AG09319 (cell line): ENCODE results near the gene LRRC14B.

Source experiments
- DNase-seq: peaks from one replicate; pipeline ENCODE4 v3.0.0-alpha.2; 2010; ENCODE audit warnings: low read depth; ENCODE audit errors: extremely low read depth
- TF ChIP-seq, protein P1 (sequence below): IDR thresholded peaks from 2 replicates; pipeline ENCODE4 v1.5.1; 2011; ENCODE audit warnings: low read depth, mild to moderate bottlenecking, inconsistent platforms, low read length, moderate library complexity

The LRRC14B gene

DNA sequence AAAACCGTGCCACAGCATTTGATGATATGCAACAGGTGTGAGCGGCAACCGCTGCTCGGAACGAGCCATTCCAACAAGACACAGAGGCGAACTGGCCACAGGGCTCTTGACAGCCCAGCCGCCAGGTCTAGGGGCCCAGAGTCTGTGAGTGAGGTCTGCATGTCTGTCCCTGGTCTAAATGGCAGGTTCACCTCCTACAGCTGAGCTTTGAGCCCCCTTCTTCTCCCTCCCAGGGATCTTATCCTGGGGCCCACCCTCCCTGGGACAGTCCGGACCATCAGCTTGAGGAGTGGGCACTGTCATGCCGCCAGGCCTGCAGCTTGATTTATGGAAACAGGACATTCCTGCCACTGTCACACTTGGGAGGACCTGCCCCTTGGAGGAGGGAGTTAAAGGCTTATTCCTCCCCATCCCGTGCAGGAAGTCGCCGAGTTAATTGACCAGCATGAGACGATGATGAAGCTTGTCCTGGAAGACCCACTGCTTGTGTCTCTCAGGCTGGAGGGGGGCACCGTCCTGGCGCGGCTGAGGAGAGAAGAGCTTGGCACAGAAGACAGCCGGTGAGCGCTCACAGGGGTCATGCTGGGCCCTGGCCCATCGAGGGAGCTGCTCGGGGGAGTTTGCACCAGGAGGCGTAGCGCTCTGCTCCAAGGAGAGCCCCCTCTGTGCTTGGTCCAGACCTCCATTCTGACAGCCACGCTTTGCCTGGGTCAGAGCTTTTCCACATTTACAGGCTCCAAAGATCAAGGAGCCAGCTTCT is 35.5 kb upstream of the LRRC14B start:
- DNase-seq = no peak
- TF ChIP-seq, protein P1, sequence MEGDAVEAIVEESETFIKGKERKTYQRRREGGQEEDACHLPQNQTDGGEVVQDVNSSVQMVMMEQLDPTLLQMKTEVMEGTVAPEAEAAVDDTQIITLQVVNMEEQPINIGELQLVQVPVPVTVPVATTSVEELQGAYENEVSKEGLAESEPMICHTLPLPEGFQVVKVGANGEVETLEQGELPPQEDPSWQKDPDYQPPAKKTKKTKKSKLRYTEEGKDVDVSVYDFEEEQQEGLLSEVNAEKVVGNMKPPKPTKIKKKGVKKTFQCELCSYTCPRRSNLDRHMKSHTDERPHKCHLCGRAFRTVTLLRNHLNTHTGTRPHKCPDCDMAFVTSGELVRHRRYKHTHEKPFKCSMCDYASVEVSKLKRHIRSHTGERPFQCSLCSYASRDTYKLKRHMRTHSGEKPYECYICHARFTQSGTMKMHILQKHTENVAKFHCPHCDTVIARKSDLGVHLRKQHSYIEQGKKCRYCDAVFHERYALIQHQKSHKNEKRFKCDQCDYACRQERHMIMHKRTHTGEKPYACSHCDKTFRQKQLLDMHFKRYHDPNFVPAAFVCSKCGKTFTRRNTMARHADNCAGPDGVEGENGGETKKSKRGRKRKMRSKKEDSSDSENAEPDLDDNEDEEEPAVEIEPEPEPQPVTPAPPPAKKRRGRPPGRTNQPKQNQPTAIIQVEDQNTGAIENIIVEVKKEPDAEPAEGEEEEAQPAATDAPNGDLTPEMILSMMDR = no peak

DNA sequence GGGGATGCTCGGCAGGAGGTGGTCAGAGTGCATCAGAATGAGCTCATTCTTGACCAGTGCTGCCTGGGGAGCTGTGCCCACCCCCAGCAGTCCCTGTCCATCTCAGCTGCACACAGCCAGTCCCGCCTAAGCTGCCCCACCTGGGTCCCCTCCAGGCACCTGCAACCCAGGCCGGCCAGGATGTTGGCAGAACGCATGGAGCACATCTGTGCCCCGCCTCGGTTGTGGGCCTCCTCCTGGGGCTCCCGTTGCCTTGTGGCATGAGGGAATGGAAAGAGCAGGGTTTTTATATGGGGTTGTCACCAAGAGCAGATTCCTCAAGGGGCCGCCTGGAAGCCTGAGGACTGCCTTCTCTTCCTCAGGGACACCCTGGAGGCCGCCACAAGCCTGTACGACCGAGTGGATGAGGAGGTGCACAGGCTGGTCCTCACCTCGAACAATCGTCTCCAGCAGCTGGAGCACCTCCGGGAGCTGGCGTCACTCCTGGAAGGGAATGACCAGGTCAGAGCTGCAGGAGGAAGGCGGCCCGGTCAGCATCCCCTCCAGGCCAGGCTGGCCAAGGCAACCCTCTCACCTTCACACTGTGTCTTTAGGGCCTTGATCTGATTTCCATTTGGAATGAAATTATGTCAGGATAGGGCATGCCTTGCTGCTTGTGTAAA is 34.8 kb upstream of the LRRC14B start:
- TF ChIP-seq, protein P1 = no peak
- DNase-seq = no peak

DNA sequence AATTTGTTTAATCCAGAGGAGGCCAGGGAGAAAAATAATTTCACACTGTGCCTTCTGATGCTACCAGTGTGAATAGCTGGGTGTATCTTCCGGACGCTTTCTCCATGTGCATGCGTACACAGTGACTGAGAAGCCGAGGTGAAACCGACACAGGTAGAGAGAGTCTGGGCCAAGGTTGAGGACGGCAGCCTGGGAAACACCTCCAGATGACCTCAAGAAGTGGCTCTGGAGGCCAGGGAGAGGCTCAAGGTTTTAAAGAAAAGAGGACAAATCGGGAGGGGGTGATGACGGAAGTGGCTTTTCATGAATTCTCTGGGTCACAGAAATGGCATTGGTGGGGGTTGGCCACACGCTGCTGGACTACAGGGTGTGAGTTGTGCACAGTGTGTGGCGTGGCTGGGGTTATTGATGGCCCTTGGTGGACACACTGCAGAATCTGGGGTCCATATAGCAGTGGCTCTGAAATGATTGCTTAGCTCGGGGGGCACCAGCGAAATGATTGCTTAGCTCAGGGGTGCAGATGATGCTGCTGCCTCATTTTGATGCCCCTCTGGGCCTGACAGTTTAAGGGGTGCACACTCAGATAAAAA is 34.1 kb upstream of the LRRC14B start:
- TF ChIP-seq, protein P1 = no peak

DNA sequence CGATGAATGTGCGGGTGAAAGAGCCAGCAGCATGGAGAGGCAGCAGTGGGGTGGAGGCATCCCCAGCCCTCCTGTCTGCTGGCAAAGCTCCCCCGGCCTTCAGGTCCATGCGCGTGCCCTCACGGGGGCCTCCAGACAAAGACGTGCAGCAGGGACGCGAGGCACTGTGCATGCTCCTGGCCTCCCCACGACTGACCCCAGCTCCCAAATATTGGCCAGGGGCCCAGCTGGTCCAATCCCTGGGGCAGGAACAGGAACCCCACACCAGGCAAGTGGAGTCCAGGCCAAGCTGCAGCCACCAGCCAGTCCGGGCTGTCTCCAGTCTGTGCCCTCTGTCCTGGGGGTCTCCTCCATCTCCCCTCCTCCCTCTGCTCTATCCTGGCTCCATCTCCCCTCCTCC is 33.5 kb upstream of the LRRC14B start:
- DNase-seq = no peak
- TF ChIP-seq, protein P1 = no peak

More for the DNA sequence above, 34.1 kb upstream of the LRRC14B start:
- no peak for DNase-seq

DNA sequence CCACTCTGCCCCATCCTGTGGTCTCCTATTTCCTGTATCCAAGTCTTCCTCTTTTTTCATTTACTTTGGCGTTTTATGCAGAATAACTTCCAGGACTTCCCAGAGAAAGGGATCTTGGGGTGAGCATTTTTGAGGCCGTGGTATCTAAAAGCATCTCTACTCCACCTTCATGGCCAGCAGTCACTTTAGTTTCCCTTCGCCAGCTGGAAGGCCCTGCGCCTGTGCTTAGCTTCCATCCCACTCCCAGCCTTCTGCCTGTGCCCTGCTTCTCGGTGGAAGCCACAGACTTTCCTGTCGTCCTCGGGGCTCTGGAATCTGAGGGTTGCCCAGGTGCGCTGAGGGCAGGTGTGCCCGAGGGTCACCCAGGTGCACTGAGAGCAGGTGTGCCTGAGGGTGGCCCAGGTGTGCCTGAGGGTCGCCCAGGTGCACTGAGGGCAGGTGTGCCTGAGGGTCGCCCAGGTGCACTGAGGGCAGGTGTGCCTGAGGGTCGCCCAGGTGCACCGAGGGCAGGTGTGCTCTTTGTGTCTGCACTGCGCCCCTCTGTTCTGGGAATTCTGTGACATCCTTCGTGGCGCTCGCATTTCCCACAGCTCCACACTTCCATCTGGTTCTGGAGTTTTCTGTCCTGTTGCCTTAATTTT is 32.4 kb upstream of the LRRC14B start:
- TF ChIP-seq, protein P1 = no peak
- DNase-seq = no peak

DNA sequence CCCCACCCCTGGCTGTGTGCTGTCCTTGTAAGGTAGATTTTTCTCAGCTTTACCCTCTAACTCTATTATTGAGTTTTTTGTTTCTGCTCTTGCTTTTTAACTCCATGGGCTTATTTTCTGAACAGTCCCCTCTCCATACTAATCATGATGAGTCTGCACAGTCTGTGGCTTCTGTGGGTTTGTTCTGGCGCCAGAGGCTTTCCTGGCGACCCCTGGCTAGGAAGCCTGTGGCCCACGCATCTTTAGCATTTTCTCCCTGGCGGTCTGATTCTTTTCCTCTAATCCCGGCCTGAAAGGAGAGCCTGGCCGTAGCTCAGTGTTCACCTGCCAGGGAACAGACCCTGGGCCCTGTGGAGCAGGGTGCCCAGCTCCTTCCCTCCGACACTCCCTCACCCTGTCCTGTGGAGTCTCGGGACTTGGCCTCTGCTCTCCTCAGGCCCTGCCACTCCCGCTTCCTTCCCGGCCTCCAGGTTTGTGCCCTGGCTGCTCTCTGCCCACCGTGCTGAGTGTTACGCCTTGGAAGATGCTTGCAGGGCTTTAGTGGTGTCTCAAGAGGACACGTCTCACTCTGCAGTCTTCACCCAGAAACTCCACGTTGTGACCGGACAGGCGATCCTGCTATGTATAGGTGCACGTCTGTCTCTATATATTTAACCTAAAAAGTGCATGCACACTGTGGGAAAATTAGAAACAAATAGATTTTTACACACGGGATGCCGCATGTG is 31.7 kb upstream of the LRRC14B start:
- DNase-seq = no peak
- TF ChIP-seq, protein P1 = no peak
